Thoracic aorta (tissue), 2 donors: Measurements from ENCODE around the gene MYOM3. TPM values are rescaled to one million over a fixed set of nuclear protein-coding genes. Genes with fewer than 3 reads are reported as not detected.

Experiments
- ATAC-seq: fragments of 150-250 bp; one replicate; pipeline ENCODE4 v1.8.0; 2017; ENCODE audit warnings: low read depth; ENCODE audit not compliant: insufficient number of reproducible peaks, low FRiP score
- DNase-seq: peaks from one replicate; pipeline ENCODE4 v3.0.0-alpha.2; 2020; ENCODE audit warnings: low spot score
- H3K27ac ChIP-seq, 2 donors: fragments of 200-600 bp; sonication (generic); 1 replicate in 1 of 2; 2 replicates in 1 of 2; pipeline ENCODE4 v1.5.1; 2016; ENCODE audit warnings: mild to moderate bottlenecking in 2 of 2, moderate library complexity in 2 of 2
- H3K27me3 ChIP-seq: fragments of 200-600 bp; sonication (generic); replicated peaks from 2 replicates; pipeline ENCODE4 v1.6.0; 2016; ENCODE audit warnings: mild to moderate bottlenecking; ENCODE audit not compliant: insufficient read depth
- H3K36me3 ChIP-seq: fragments of 200-600 bp; sonication (generic); one replicate; pipeline ENCODE4 v1.5.1; 2016
- H3K4me1 ChIP-seq, 2 donors: fragments of 200-600 bp; sonication (generic); 1 replicate in 1 of 2; 2 replicates in 1 of 2; pipeline versions ENCODE4 v1.5.1 to v1.6.0; 2016; ENCODE audit warnings: low read depth in 2 of 2, mild to moderate bottlenecking in 1 of 2; ENCODE audit not compliant: control insufficient read depth in 1 of 2
- H3K4me3 ChIP-seq: fragments of 200-600 bp; sonication (generic); 2 replicates; pipeline ENCODE4 v1.5.1; 2016; ENCODE audit warnings: mild to moderate bottlenecking
- H3K9me3 ChIP-seq: fragments of 200-600 bp; sonication (generic); 2 replicates; pipeline ENCODE4 v1.5.1; 2016
- CTCF ChIP-seq: fragments of 200-600 bp; sonication (generic); IDR thresholded peaks from one replicate; pipeline ENCODE4 v1.5.1; 2019; ENCODE audit warnings: antibody characterized with exemption
- total RNA-seq, 2 donors: library from RNA; depleted of rRNA; stranded (reverse); fragments of >200 nt; gene quantifications; one replicate each; pipeline versions ENCODE4 v1.1.0 to v1.2.3, GENCODE V29; 2016

The MYOM3 gene
- total RNA-seq, 2 donors from 2014 or later, result 1.5 to 1.6 TPM

- Histone ChIP-seq H3K27me3 (no peaks in the 10 kb centered on the region), H3K27ac (no peak overlapping the region), H3K36me3 (no peaks in the 10 kb centered on the region), H3K4me3 (no peak overlapping the region), H3K4me1 (peaks cover 0 to 19% of the 10 kb centered on the region in 2 donors), H3K9me3 (no peaks in the 10 kb centered on the region)
- ATAC-seq (no peak), DNase-seq (no peak)
- TF ChIP-seq CTCF, result no peak
Measured at GRCh38 chr1:24123611-24124010, 11.7 kb upstream of the MYOM3 start.

- Histone ChIP-seq H3K9me3 (no peaks in the 10 kb centered on the region), H3K36me3 (no peaks in the 10 kb centered on the region), H3K27me3 (no peaks in the 10 kb centered on the region), H3K27ac (no peak overlapping the region), H3K4me3 (no peak overlapping the region), H3K4me1 (peaks cover 0 to 19% of the 10 kb centered on the region in 2 donors)
- no peak for TF ChIP-seq CTCF
- DNase-seq (no peak), ATAC-seq (no peak)
Measured at GRCh38 chr1:24122776-24123175, 10.8 kb upstream of the MYOM3 start.

GRCh38 chr1:24121406-24121805 is 9.5 kb upstream of the MYOM3 start:
- no peak for TF ChIP-seq CTCF
- H3K27ac ChIP-seq, result no peak overlapping the region
- ATAC-seq (no peak), DNase-seq (no peak)
- no peaks in the 10 kb centered on the region for H3K36me3 ChIP-seq
- H3K4me3 ChIP-seq, result no peak overlapping the region
- peaks cover 0 to 18% of the 10 kb centered on the region in 2 donors for H3K4me1 ChIP-seq
- no peaks in the 10 kb centered on the region for H3K9me3 ChIP-seq
- no peaks in the 10 kb centered on the region for H3K27me3 ChIP-seq

- H3K27me3 ChIP-seq, result no peaks in the 10 kb centered on the region
- no peaks in the 10 kb centered on the region for H3K9me3 ChIP-seq
- TF ChIP-seq CTCF, result no peak
- H3K27ac ChIP-seq, result no peak overlapping the region
- DNase-seq (no peak), ATAC-seq (no peak)
- H3K4me3 ChIP-seq, result no peak overlapping the region
- peaks cover 0 to 14% of the 10 kb centered on the region in 2 donors for H3K4me1 ChIP-seq
- H3K36me3 ChIP-seq, result no peaks in the 10 kb centered on the region
Measured at GRCh38 chr1:24120965-24121364, 9.0 kb upstream of the MYOM3 start.

- ATAC-seq, result no peak
- Histone ChIP-seq H3K27ac (no peak overlapping the region), H3K9me3 (no peaks in the 10 kb centered on the region), H3K27me3 (no peaks in the 10 kb centered on the region), H3K36me3 (no peaks in the 10 kb centered on the region), H3K4me1 (peaks cover 0 to 12% of the 10 kb centered on the region in 2 donors), H3K4me3 (peak overlapping the region; percentile 5)
- no peak for TF ChIP-seq CTCF
- no peak for DNase-seq
Measured at GRCh38 chr1:24119859-24120756, 8.2 kb upstream of the MYOM3 start.
